Measurements from ENCODE around the gene MSH2.
"Not testable (repeated sequence)": the region's sequence is repeated elsewhere in the genome, so short reads cannot be mapped to it uniquely, and the experiment has no call there.

MSH2 gene

DNA sequence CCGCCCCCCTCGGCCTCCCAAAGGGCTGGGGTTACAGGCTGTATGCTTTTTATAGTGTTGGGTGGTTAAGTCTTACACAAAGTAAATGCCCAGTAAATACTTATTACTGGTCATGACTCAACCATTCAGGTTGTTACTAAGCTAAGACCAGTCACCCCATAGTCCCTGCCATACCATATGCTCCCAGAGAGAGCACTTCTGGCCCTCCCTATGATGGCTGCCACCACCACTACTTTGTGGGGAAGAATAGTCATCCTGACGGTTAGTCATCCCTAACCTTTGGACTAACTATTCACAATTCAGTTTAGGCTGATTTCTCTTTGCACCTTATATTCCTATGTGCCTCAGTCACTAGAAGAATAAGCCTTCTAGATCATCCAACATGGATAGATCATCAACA, 42.0 kb upstream of the MSH2 start:
- DNase-seq (ENCODE audit: low read depth), result peak; percentile 96

DNA sequence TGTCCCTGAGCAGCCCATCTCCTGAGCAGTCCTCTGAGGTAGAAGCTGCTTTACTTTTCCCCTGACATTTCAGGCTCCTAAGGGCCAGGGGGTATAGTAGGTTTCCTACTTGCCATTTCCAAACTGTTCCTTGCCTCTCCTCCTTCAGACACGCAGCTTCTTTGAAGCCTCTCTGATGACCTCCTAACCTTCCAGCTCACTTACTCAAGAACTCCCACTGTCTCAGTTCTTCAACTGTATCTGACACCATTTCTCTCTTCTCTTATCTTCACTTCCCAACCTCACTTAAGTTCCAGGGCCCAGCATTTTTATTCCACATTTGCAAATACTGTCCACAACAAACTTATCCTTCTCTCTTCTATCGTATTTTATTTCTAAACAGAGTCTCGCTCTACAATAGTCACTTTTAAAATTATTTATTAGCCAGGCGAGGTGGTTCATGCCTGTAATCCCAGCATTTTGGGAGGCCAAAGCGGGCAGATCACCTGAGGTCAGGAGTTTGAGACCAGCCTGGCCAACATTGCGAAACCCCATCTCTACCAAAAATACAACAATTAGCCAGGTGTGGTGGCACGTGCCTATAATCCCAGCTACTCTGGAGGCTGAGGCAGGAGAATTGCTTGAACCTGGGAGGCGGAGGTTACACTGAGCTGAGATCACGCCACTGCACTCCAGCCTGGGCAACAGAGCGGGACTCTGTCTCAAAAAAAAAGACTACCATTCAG, 41.3 kb upstream of the MSH2 start:
- not testable (repeated sequence) for H3K4me3 ChIP-seq (ENCODE audit: control insufficient read depth, low read depth, low read length); DNase-seq (ENCODE audit: low read depth)

More for the DNA sequence above, 42.0 kb upstream of the MSH2 start:
- TF ChIP-seq, protein P1, sequence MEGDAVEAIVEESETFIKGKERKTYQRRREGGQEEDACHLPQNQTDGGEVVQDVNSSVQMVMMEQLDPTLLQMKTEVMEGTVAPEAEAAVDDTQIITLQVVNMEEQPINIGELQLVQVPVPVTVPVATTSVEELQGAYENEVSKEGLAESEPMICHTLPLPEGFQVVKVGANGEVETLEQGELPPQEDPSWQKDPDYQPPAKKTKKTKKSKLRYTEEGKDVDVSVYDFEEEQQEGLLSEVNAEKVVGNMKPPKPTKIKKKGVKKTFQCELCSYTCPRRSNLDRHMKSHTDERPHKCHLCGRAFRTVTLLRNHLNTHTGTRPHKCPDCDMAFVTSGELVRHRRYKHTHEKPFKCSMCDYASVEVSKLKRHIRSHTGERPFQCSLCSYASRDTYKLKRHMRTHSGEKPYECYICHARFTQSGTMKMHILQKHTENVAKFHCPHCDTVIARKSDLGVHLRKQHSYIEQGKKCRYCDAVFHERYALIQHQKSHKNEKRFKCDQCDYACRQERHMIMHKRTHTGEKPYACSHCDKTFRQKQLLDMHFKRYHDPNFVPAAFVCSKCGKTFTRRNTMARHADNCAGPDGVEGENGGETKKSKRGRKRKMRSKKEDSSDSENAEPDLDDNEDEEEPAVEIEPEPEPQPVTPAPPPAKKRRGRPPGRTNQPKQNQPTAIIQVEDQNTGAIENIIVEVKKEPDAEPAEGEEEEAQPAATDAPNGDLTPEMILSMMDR (conservative IDR thresholded peaks at IDR 0.05; ENCODE audit: control insufficient read depth, insufficient read depth, low read depth, low read length), result no peak
- H3K4me3 ChIP-seq (ENCODE audit: control insufficient read depth, low read depth, low read length), result no peak overlapping the region

DNA sequence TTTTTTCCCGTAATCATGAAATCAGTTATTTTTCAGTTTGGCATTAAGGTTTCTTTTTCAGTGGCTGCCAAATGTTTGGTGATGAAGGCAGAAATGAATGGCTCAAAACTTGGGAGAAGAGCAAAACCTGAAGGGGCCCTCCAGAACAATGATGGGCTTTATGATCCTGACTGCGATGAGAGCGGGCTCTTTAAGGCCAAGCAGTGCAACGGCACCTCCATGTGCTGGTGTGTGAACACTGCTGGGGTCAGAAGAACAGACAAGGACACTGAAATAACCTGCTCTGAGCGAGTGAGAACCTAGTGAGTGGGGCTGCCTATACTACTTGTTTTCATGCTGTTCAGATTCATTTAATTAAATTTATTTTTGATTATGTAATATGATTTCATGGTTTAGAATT, 29.2 kb upstream of the MSH2 start:
- no peak overlapping the region for H3K4me3 ChIP-seq (ENCODE audit: control insufficient read depth, low read depth, low read length)
- TF ChIP-seq, protein P1 (conservative IDR thresholded peaks at IDR 0.05; ENCODE audit: control insufficient read depth, insufficient read depth, low read depth, low read length), result no peak
- no peak for DNase-seq (ENCODE audit: low read depth)

DNA sequence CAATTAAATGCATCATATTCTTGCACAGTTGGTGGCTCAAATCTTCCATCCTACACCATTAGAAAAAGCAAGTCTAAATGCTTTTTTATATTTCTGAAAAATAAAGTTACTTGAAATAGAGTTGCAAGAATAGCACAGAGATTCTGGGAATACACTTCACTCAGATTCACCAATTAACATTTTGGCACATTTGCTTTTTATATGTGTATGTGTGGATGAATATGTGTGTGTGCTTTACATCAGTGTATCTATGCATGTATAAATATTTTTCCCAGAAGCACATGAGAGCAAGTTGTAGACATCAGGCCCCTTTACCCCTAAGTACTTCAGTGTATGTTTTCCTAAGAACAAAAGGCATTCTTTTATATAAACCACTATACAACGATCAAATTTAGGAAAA, 27.6 kb upstream of the MSH2 start:
- TF ChIP-seq, protein P1 (conservative IDR thresholded peaks at IDR 0.05; ENCODE audit: control insufficient read depth, insufficient read depth, low read depth, low read length), result no peak
- DNase-seq (ENCODE audit: low read depth), result no peak
- H3K4me3 ChIP-seq (ENCODE audit: control insufficient read depth, low read depth, low read length), result no peak overlapping the region

DNA sequence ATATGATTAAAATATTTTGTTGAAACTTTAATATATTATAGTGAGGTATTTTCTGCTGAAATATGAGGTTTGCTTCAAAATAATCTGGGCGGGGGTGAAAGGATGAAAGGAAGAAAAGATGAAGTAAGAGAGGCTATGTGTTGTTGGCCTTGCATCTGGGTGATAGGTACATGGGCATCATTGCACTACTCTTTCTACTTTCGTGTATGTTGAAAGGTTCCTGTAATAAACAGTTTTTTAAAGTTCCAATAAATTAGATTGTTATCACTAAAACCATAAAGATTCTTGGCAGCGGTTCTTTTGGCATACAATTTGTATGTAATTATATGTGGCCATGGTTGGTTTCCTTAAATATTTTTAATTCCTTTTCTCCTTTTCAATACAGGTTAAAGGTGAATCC, 23.6 kb upstream of the MSH2 start:
- TF ChIP-seq, protein P1 (conservative IDR thresholded peaks at IDR 0.05; ENCODE audit: control insufficient read depth, insufficient read depth, low read depth, low read length), result no peak
- H3K4me3 ChIP-seq (ENCODE audit: control insufficient read depth, low read depth, low read length), result no peak overlapping the region
- no peak for DNase-seq (ENCODE audit: low read depth)

DNA sequence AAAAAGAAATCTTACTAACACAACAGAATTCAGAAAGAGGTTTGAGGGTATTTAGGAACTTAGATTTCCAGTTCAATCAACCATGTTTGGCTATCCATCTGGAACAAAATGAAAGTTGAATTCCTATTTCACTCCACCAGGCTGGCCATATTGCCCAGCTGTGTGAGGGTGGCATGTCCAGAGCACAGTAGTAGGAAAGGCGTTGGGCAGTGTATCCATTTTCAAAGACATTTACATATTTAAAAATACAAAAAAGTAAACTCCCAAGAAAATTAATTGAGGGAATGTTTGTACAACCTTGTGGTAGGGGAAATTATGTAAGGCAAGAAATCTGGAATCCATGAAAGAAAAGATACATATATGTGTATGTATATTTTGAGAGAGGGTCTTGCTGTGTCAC, 21.5 kb upstream of the MSH2 start:
- TF ChIP-seq, protein P1 (conservative IDR thresholded peaks at IDR 0.05; ENCODE audit: control insufficient read depth, insufficient read depth, low read depth, low read length), result no peak
- H3K4me3 ChIP-seq (ENCODE audit: control insufficient read depth, low read depth, low read length), result no peak overlapping the region
- DNase-seq (ENCODE audit: low read depth), result no peak

DNA sequence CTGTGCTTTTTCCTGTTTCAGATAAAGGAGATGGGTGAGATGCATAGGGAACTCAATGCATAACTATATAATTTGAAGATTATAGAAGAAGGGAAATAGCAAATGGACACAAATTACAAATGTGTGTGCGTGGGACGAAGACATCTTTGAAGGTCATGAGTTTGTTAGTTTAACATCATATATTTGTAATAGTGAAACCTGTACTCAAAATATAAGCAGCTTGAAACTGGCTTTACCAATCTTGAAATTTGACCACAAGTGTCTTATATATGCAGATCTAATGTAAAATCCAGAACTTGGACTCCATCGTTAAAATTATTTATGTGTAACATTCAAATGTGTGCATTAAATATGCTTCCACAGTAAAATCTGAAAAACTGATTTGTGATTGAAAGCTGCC, 16.4 kb upstream of the MSH2 start:
- no peak for DNase-seq (ENCODE audit: low read depth)

More for the DNA sequence above, 16.4 kb upstream of the MSH2 start:
- no peak overlapping the region for H3K4me3 ChIP-seq (ENCODE audit: control insufficient read depth, low read depth, low read length)
- TF ChIP-seq, protein P1 (conservative IDR thresholded peaks at IDR 0.05; ENCODE audit: control insufficient read depth, insufficient read depth, low read depth, low read length), result no peak

Data from fibroblast of mammary gland (primary cell).